ENCODE data around the gene GJD2.

GJD2 gene

DNA sequence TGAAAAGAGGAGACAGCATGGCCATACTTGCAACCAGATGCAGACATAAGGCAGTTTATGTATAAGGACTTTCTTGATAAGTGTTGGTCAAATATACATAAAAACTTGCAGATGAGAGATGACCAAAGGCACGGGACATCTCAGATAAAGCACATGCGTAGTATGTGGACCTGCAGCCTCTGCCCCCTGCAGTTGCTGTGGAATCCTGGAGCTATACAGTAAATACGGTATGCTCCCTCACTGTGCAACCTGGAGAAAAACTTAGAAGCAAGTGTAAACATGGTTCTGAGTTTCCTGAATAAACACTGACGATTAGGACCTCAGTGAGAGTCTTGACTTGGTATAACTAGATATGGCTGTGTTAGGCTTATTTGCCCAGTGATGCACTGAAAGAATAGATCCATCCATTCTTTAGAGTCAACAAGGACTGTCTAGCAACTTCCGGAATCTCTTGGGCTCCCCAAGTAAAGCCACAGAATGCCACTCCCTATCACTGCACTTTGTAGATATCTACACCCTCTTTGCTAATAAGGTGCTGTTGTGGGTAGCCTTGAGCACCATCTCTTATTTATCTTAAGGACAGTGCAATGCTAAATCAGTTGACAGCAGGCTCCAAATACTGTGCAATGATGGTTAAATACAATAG is 40.2 kb downstream of the GJD2 start:
- Histone ChIP-seq H3K4me2 (ENCODE audit: low read depth, low read length, poor library complexity, severe bottlenecking) (no peak overlapping the region), H3K4me3 (ENCODE audit: insufficient read depth, low read length, poor library complexity, severe bottlenecking) (no peak overlapping the region), H2AFZ (ENCODE audit: low read depth, low read length, severe bottlenecking) (no peak overlapping the region)

DNA sequence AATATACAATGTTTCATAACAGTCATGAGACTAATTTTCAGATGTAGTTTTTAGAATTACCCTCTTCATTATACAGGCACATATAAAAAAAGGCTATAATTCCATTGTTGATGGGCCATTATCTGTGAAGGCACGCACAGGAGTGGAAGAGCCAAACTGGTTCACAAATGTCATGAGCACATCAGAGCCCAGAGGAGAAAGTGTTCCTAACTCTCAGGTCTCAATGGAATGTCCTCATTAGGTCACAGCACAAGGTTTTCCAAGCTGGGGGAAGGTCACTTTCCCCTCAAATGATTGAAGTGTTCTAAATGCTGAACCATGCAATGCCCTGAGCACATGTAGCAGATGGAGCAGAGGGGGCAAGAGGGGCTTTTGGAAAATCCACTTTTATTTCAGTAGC is 41.2 kb downstream of the GJD2 start:
- TF ChIP-seq, protein P1, sequence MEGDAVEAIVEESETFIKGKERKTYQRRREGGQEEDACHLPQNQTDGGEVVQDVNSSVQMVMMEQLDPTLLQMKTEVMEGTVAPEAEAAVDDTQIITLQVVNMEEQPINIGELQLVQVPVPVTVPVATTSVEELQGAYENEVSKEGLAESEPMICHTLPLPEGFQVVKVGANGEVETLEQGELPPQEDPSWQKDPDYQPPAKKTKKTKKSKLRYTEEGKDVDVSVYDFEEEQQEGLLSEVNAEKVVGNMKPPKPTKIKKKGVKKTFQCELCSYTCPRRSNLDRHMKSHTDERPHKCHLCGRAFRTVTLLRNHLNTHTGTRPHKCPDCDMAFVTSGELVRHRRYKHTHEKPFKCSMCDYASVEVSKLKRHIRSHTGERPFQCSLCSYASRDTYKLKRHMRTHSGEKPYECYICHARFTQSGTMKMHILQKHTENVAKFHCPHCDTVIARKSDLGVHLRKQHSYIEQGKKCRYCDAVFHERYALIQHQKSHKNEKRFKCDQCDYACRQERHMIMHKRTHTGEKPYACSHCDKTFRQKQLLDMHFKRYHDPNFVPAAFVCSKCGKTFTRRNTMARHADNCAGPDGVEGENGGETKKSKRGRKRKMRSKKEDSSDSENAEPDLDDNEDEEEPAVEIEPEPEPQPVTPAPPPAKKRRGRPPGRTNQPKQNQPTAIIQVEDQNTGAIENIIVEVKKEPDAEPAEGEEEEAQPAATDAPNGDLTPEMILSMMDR (IDR thresholded peaks at IDR 0.05; ENCODE audit: insufficient read depth, low read length, poor library complexity, severe bottlenecking), result no peak
- no peak for TF ChIP-seq EZH2phosphoT487 (conservative IDR thresholded peaks at IDR 0.05; ENCODE audit: low read length)
- Histone ChIP-seq H3K4me2 (ENCODE audit: low read depth, low read length, poor library complexity, severe bottlenecking) (no peak overlapping the region), H3F3A (ENCODE audit: insufficient read depth) (no peaks in the 10 kb centered on the region), H3K27ac (ENCODE audit: low read depth, low read length) (no peak overlapping the region), H3K4me3 (ENCODE audit: insufficient read depth, low read length, poor library complexity, severe bottlenecking) (no peak overlapping the region), H3K9me3 (ENCODE audit: insufficient read depth, low read length) (no peaks in the 10 kb centered on the region), H3K36me3 (ENCODE audit: low read length) (no peaks in the 10 kb centered on the region), H3K27me3 (ENCODE audit: low read length) (no peaks in the 10 kb centered on the region), H3K9ac (ENCODE audit: low read length) (no peak overlapping the region), H3K79me2 (ENCODE audit: insufficient read depth, low read length) (no peaks in the 10 kb centered on the region), H4K20me1 (ENCODE audit: low read depth, low read length) (no peaks in the 10 kb centered on the region), H3K9me2 (replicated peaks; ENCODE audit: insufficient read depth, low read length) (no peaks in the 10 kb centered on the region), H2AFZ (ENCODE audit: low read depth, low read length, severe bottlenecking) (no peak overlapping the region)

More for the DNA sequence above, 40.2 kb downstream of the GJD2 start:
- no peaks in the 10 kb centered on the region for H3F3A ChIP-seq (ENCODE audit: insufficient read depth)
- H3K79me2 ChIP-seq (ENCODE audit: insufficient read depth, low read length), result no peaks in the 10 kb centered on the region
- no peaks in the 10 kb centered on the region for H3K27me3 ChIP-seq (ENCODE audit: low read length)
- no peak overlapping the region for H3K27ac ChIP-seq (ENCODE audit: low read depth, low read length)
- TF ChIP-seq, protein P1 (IDR thresholded peaks at IDR 0.05; ENCODE audit: insufficient read depth, low read length, poor library complexity, severe bottlenecking), result no peak
- no peak for TF ChIP-seq EZH2phosphoT487 (conservative IDR thresholded peaks at IDR 0.05; ENCODE audit: low read length)
- no peaks in the 10 kb centered on the region for H3K9me2 ChIP-seq (replicated peaks; ENCODE audit: insufficient read depth, low read length)
- H3K9me3 ChIP-seq (ENCODE audit: insufficient read depth, low read length), result no peaks in the 10 kb centered on the region
- H3K9ac ChIP-seq (ENCODE audit: low read length), result no peak overlapping the region
- H4K20me1 ChIP-seq (ENCODE audit: low read depth, low read length), result no peaks in the 10 kb centered on the region
- no peaks in the 10 kb centered on the region for H3K36me3 ChIP-seq (ENCODE audit: low read length)

DNA sequence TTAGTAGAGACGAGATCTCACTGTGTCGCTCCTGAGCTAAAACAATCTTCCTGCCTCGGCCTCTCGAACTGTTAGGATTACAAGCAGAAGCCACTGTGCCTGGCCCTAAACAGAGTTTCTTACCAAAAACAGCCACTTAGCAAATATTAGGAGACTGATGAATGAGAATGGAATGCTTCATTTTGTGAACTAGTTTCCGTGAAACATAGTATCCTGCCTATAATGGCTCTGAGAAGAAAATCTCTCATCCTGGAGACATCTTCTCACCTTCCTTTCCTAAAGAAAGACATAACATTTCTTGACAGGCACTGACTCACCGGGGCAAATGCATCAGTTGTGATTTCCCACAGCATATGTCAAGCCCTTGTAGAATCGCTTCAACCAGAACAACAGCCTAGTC is 44.9 kb downstream of the GJD2 start:
- Histone ChIP-seq H3K27me3 (ENCODE audit: low read length) (no peaks in the 10 kb centered on the region), H3K4me3 (ENCODE audit: insufficient read depth, low read length, poor library complexity, severe bottlenecking) (no peak overlapping the region), H3K36me3 (ENCODE audit: low read length) (no peaks in the 10 kb centered on the region), H3K27ac (ENCODE audit: low read depth, low read length) (no peak overlapping the region), H3K9me2 (replicated peaks; ENCODE audit: insufficient read depth, low read length) (no peaks in the 10 kb centered on the region), H3K9ac (ENCODE audit: low read length) (no peak overlapping the region), H3K79me2 (ENCODE audit: insufficient read depth, low read length) (no peaks in the 10 kb centered on the region), H3F3A (ENCODE audit: insufficient read depth) (no peaks in the 10 kb centered on the region), H4K20me1 (ENCODE audit: low read depth, low read length) (no peaks in the 10 kb centered on the region), H3K9me3 (ENCODE audit: insufficient read depth, low read length) (no peaks in the 10 kb centered on the region), H2AFZ (ENCODE audit: low read depth, low read length, severe bottlenecking) (no peak overlapping the region), H3K4me2 (ENCODE audit: low read depth, low read length, poor library complexity, severe bottlenecking) (no peak overlapping the region)
- TF ChIP-seq EZH2phosphoT487 (conservative IDR thresholded peaks at IDR 0.05; ENCODE audit: low read length), result no peak
- TF ChIP-seq, protein P1 (IDR thresholded peaks at IDR 0.05; ENCODE audit: insufficient read depth, low read length, poor library complexity, severe bottlenecking), result no peak
